NCI-H2107 (cell line): Measurements from ENCODE around the gene SEC23B.
A peak's percentile ranks its signal among the peaks of the same experiment; 100 is the strongest.
"Not testable (repeated sequence)": the region's sequence is repeated elsewhere in the genome, so short reads cannot be mapped to it uniquely, and the experiment has no call there.

Source experiments
- DNase-seq: peaks from one replicate; lab custom pipeline; 2025; lab: John Stamatoyannopoulos, UW

SEC23B gene

GRCh38 chr20:18507218-18508191 lies at the start of gene SEC23B:
Gene SEC23B, plus strand, starts transcription at chr20:18507940. Its CDS starts 2,896 bp downstream, at chr20:18510836.
- DNase-seq = peak; percentile 83

GRCh38 chr20:18465536-18466200 lies 42.1 kb upstream of the SEC23B start:
- DNase-seq = no peak

GRCh38 chr20:18466574-18466893 lies 41.2 kb upstream of the SEC23B start:
- DNase-seq = no peak

- DNase-seq = peak; percentile 68
Measured at GRCh38 chr20:18466894-18467730, 40.6 kb upstream of the SEC23B start, which contains the start of the genes DZANK1 and POLR3F. Gene DZANK1, minus strand, starts transcription at chr20:18467030. Its CDS starts 1,672 bp downstream, at chr20:18465358. Gene POLR3F, plus strand, starts transcription at chr20:18467390. Its CDS starts 117 bp downstream, at chr20:18467507.

- DNase-seq = no peak
Measured at GRCh38 chr20:18477218-18477617, 30.5 kb upstream of the SEC23B start.

GRCh38 chr20:18477821-18478220 lies 29.9 kb upstream of the SEC23B start:
- DNase-seq = no peak

GRCh38 chr20:18481596-18481995 lies 26.1 kb upstream of the SEC23B start:
- no peak for DNase-seq

- DNase-seq = no peak
Measured at GRCh38 chr20:18488301-18488700, 19.4 kb upstream of the SEC23B start.

- DNase-seq = no peak
Measured at GRCh38 chr20:18496042-18496441, 11.7 kb upstream of the SEC23B start.

- DNase-seq = peak; percentile 43
Measured at GRCh38 chr20:18496740-18497592, 10.8 kb upstream of the SEC23B start, which contains the start of gene RBBP9. Gene RBBP9, minus strand, starts transcription at chr20:18497225. Its CDS starts 58 bp downstream, at chr20:18497167.

GRCh38 chr20:18497603-18498002 lies 10.1 kb upstream of the SEC23B start:
- DNase-seq = no peak

GRCh38 chr20:18501672-18502071 lies 6.1 kb upstream of the SEC23B start:
- DNase-seq = not testable (repeated sequence)

- no peak for DNase-seq
Measured at GRCh38 chr20:18504479-18505060, 3.2 kb upstream of the SEC23B start.

- DNase-seq = no peak
Measured at GRCh38 chr20:18506744-18507143, 996 bp upstream of the SEC23B start.

- no peak for DNase-seq
Measured at GRCh38 chr20:18511571-18511970, 3.8 kb downstream of the SEC23B start.

- no peak for DNase-seq
Measured at GRCh38 chr20:18513208-18513607, 5.5 kb downstream of the SEC23B start.

- no peak for DNase-seq
Measured at GRCh38 chr20:18514127-18514526, 6.4 kb downstream of the SEC23B start.

GRCh38 chr20:18515973-18516372 lies 8.2 kb downstream of the SEC23B start:
- no peak for DNase-seq

- not testable (repeated sequence) for DNase-seq
Measured at GRCh38 chr20:18522066-18522465, 14.3 kb downstream of the SEC23B start.

GRCh38 chr20:18523066-18523465 lies 15.3 kb downstream of the SEC23B start:
- DNase-seq = no peak

GRCh38 chr20:18524646-18525045 lies 16.9 kb downstream of the SEC23B start:
- DNase-seq = no peak
